GM12864 (cell line): Measurements from ENCODE around the gene UBE4B.
A peak's percentile ranks its signal among the peaks of the same experiment; 100 is the strongest.

Experiments
- DNase-seq: peaks from one replicate; pipeline ENCODE4 v3.0.0-alpha.2; 2011; ENCODE audit warnings: low read depth
- H3K4me3 ChIP-seq: 2 replicates; pipeline ENCODE4 v1.5.1; 2011; ENCODE audit warnings: mild to moderate bottlenecking, low read depth, low read length, control low read depth
- TF ChIP-seq, protein P1 (sequence below): IDR thresholded peaks from 2 replicates; pipeline ENCODE4 v1.5.1; 2011; ENCODE audit warnings: low read depth, mild to moderate bottlenecking, moderate library complexity, low read length, control low read depth, inconsistent platforms; ENCODE audit errors: missing control alignments

The UBE4B gene

DNA sequence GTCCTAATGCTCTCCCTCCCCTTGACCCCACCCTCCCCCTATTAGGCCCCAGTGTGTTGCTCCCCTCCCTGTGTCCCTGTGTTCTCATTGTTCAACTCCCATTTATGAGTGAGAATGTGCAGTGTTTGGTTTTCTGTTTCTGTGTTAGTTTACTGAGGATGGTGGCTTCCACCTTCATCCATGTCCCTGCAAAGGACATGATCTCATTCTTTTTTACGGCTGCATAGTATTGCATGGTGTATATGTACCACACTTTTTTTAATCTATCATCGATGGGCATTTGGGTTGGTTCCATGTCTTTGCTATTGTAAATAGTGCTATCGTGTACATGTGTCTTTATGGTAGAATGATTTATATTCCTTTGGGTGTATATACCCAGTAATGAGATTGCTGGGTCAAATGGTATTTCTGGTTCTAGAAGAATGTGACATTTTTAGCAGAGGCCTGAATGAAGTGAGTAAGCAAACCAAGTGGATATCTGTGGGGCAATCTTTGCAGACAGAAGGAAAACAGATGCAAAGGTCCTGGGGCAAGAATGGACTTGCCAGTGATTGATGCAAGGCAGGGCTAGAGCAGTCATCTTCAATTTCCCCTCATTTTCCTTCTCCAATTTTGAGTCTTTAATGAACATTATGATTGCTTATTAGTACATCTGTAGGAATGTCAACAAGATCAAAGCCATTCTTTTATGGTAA, 50.2 kb downstream of the UBE4B start:
- no peak overlapping the region for H3K4me3 ChIP-seq
- TF ChIP-seq, protein P1, sequence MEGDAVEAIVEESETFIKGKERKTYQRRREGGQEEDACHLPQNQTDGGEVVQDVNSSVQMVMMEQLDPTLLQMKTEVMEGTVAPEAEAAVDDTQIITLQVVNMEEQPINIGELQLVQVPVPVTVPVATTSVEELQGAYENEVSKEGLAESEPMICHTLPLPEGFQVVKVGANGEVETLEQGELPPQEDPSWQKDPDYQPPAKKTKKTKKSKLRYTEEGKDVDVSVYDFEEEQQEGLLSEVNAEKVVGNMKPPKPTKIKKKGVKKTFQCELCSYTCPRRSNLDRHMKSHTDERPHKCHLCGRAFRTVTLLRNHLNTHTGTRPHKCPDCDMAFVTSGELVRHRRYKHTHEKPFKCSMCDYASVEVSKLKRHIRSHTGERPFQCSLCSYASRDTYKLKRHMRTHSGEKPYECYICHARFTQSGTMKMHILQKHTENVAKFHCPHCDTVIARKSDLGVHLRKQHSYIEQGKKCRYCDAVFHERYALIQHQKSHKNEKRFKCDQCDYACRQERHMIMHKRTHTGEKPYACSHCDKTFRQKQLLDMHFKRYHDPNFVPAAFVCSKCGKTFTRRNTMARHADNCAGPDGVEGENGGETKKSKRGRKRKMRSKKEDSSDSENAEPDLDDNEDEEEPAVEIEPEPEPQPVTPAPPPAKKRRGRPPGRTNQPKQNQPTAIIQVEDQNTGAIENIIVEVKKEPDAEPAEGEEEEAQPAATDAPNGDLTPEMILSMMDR = no peak
- DNase-seq = no peak

GRCh38 chr1:10084045-10084444, 51.3 kb downstream of the UBE4B start:
- no peak for DNase-seq
- H3K4me3 ChIP-seq = no peak overlapping the region
- TF ChIP-seq, protein P1 = no peak

- DNase-seq = no peak
- no peak overlapping the region for H3K4me3 ChIP-seq
- TF ChIP-seq, protein P1 = no peak
Measured at GRCh38 chr1:10085076-10085475, 52.3 kb downstream of the UBE4B start.

DNA sequence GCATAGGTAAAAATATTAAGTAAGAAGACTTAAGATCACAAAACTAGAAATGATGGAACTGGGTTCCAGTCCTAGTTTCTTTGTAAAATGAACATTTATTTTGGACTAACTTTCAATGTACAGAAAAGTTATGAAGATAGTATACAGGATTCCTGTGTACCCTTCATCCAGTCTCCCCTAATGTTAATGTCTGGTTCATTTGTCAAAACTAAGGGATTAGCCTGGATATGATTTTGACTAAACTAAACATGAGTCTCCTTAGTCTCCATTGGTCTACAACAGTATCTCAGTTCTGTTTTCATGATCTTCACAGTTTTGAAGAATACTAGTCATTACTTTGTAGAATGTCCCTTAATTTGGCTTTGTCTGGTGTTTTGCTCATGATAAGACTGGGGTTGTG, 54.5 kb downstream of the UBE4B start:
- TF ChIP-seq, protein P1 = no peak
- no peak overlapping the region for H3K4me3 ChIP-seq
- no peak for DNase-seq

DNA sequence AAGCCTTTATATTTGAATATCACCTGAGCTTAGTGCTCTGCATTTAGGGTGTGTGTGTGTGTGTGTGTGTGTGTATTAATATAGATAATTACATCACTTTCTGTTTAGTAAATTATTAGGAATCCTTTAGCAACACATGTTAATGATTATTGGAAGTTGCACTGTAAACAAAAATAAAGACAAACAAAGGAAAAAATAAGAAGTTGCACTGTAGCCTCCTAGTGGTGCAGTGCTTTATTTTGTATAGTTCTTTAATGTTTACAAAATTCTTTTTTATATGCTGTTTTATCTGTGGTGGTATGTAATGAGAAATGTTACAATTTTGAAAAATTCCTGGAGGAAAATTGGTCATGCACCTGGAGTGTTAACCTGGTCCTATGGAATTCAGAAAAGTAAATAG, 69.2 kb downstream of the UBE4B start:
- no peak for DNase-seq
- TF ChIP-seq, protein P1 = peak; percentile 1
- no peak overlapping the region for H3K4me3 ChIP-seq

- DNase-seq = no peak
- no peak overlapping the region for H3K4me3 ChIP-seq
- TF ChIP-seq, protein P1 = no peak
Measured at GRCh38 chr1:10103193-10103592, 70.4 kb downstream of the UBE4B start.

DNA sequence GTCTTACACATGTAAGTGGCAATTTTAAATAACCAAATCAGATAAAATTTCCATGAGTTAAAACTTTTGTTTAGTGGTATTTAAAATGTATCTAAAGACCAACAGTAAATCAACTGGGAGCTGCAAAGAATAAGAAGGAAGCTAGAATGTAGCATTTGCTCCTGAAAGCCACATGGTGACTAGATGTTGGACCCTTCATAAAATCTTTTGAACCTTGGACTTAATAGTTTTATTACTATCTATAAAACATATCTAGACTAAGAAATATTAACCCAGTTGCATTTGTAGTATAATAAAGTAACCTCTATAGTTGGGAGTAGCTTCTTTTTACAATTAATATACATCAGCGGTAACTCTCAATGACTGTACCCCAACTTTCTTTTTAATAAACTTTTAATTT, 72.1 kb downstream of the UBE4B start:
- TF ChIP-seq, protein P1 = no peak
- no peak overlapping the region for H3K4me3 ChIP-seq
- no peak for DNase-seq
